SK-N-SH (cell line): ENCODE data around the gene BAHCC1. TPM values are rescaled to one million over a fixed set of nuclear protein-coding genes. Genes with fewer than 3 reads are reported as not detected.
A peak's percentile ranks its signal among the peaks of the same experiment; 100 is the strongest.

Experiments used
- CTCF ChIA-PET: fragments of 300-600, 350-600 bp; formaldehyde crosslinking; extraction: SDS; loops from one replicate; lab custom pipeline; 2021; lab: Yijun Ruan, JAX
- POLR2A ChIA-PET: fragments of 350-600 bp; sonication (Branson Sonifier 250); formaldehyde crosslinking; extraction: SDS; loops from one replicate; lab custom pipeline; 2020; ENCODE audit warnings: antibody characterized with exemption, inconsistent platforms; lab: Yijun Ruan, JAX
- DNase-seq: peaks from one replicate; pipeline ENCODE4 v3.0.0; 2012
- H2AFZ ChIP-seq: fragments of 200-600 bp; sonication (generic); 2 replicates; pipeline ENCODE4 v1.8.1; 2016; ENCODE audit warnings: antibody characterized with exemption, mild to moderate bottlenecking, low read depth
- H3F3A ChIP-seq: fragments of 200-600 bp; sonication (generic); replicated peaks from 2 replicates; pipeline ENCODE3; 2016; ENCODE audit warnings: antibody characterized with exemption, mild to moderate bottlenecking; ENCODE audit not compliant: insufficient read depth
- H3K27ac ChIP-seq, 2 experiments: fragments of 200-500 bp in 1 of 2; fragments of 200-600 bp in 1 of 2; sonication (Bioruptor generic) in 1 of 2; sonication (generic), shearing (Covaris generic) in 1 of 2; 2 replicates each; pipeline versions ENCODE4 v1.5.1 to v1.6.1; 2014 to 2016; ENCODE audit warnings: low read depth in 2 of 2, inconsistent platforms in 1 of 2, low read length in 1 of 2, mild to moderate bottlenecking in 1 of 2, mixed read lengths in 1 of 2
- H3K27me3 ChIP-seq: fragments of 200-600 bp; sonication (generic), shearing (Covaris generic); 2 replicates; pipeline ENCODE4 v1.6.1; 2016; ENCODE audit warnings: mixed run types; ENCODE audit not compliant: insufficient read depth
- H3K36me3 ChIP-seq, 2 experiments: fragments of 200-500 bp in 1 of 2; fragments of 200-600 bp in 1 of 2; sonication (Bioruptor generic) in 1 of 2; sonication (generic) in 1 of 2; replicated peaks in 1 of 2; 2 replicates each; pipeline versions ENCODE3 to v1.5.1; 2014 to 2016; ENCODE audit warnings: low read length in 1 of 2, mild to moderate bottlenecking in 1 of 2; ENCODE audit not compliant: insufficient read depth in 2 of 2, control insufficient read depth in 1 of 2
- H3K4me1 ChIP-seq, 2 experiments: fragments of 200-500 bp in 1 of 2; fragments of 200-600 bp in 1 of 2; sonication (Bioruptor generic) in 1 of 2; sonication (generic), shearing (Covaris generic) in 1 of 2; 2 replicates each; pipeline versions ENCODE4 v1.5.1 to v1.6.1; 2014 to 2016; ENCODE audit warnings: low read depth in 1 of 2, low read length in 1 of 2, mixed run types in 1 of 2; ENCODE audit not compliant: insufficient read depth in 2 of 2, control insufficient read depth in 1 of 2
- H3K4me2 ChIP-seq: fragments of 200-600 bp; sonication (generic), shearing (Covaris generic); 2 replicates; pipeline ENCODE4 v1.6.1; 2017; ENCODE audit warnings: mixed run types
- H3K4me3 ChIP-seq, 2 experiments: fragments of 200-500 bp in 1 of 2; fragments of 200-600 bp in 1 of 2; sonication (Bioruptor generic) in 1 of 2; sonication (generic), shearing (Covaris generic) in 1 of 2; 2 replicates each; pipeline versions ENCODE4 v1.5.1 to v1.8.1; 2014 to 2016; ENCODE audit warnings: low read depth in 2 of 2, inconsistent platforms in 1 of 2, low read length in 1 of 2, mild to moderate bottlenecking in 1 of 2, mixed read lengths in 1 of 2, moderate library complexity in 1 of 2
- H3K79me2 ChIP-seq: fragments of 200-600 bp; sonication (generic); 2 replicates; pipeline ENCODE4 v1.8.1; 2017; ENCODE audit warnings: mild to moderate bottlenecking; ENCODE audit not compliant: insufficient read depth
- H3K9ac ChIP-seq: fragments of 200-600 bp; sonication (generic); 2 replicates; pipeline ENCODE4 v1.6.1; 2017; ENCODE audit warnings: mixed run types
- H3K9me2 ChIP-seq: fragments of 200-600 bp; sonication (generic); 2 replicates; pipeline ENCODE4 v1.6.1; 2017; ENCODE audit warnings: mixed run types
- H3K9me3 ChIP-seq: fragments of 200-600 bp; sonication (generic); 2 replicates; pipeline ENCODE4 v1.6.1; 2017; ENCODE audit warnings: mixed run types, mild to moderate bottlenecking, moderate library complexity
- H4K20me1 ChIP-seq: fragments of 200-600 bp; sonication (generic); 2 replicates; pipeline ENCODE4 v1.6.1; 2017; ENCODE audit warnings: mild to moderate bottlenecking, mixed run types; ENCODE audit not compliant: insufficient read depth
- CTCF ChIP-seq: fragments of 200-600 bp; sonication (generic); IDR thresholded peaks from 2 replicates; pipeline ENCODE4 v1.6.1; 2017; ENCODE audit warnings: antibody characterized with exemption, mild to moderate bottlenecking, moderate library complexity
- ELF1 ChIP-seq: IDR thresholded peaks from 2 replicates; pipeline ENCODE4 v1.4.0; 2012
- FOXJ3 ChIP-seq: sonication (generic); formaldehyde crosslinking; IDR thresholded peaks from 2 replicates; pipeline ENCODE4 v1.5.1; 2020; ENCODE audit warnings: mild to moderate bottlenecking, missing genetic modification reagents
- GABPA ChIP-seq: IDR thresholded peaks from 2 replicates; pipeline ENCODE4 v1.4.0; 2012; ENCODE audit warnings: low read depth, mild to moderate bottlenecking
- MEF2A ChIP-seq: IDR thresholded peaks from 2 replicates; pipeline ENCODE4 v1.4.0; 2012; ENCODE audit warnings: low read depth, borderline replicate concordance
- REST ChIP-seq: IDR thresholded peaks from 2 replicates; pipeline ENCODE4 v1.6.1; 2012; ENCODE audit warnings: mild to moderate bottlenecking, low read depth, low read length, moderate library complexity
- RXRA ChIP-seq: IDR thresholded peaks from 2 replicates; pipeline ENCODE4 v1.4.0; 2012; ENCODE audit warnings: low read depth, mild to moderate bottlenecking, borderline replicate concordance
- TEAD4 ChIP-seq: IDR thresholded peaks from 2 replicates; pipeline ENCODE4 v1.4.0; 2012; ENCODE audit warnings: mild to moderate bottlenecking, borderline replicate concordance; ENCODE audit not compliant: insufficient read depth
- YY1 ChIP-seq: IDR thresholded peaks from 2 replicates; pipeline ENCODE4 v1.4.0; 2012; ENCODE audit warnings: low read depth, mild to moderate bottlenecking
- WGBS: methylation state at CpG from one replicate; pipeline ENCODE4 v1.1.6; 2017; ENCODE audit warnings: low lambda C conversion rate; 5-methylcytosine and 5-hydroxymethylcytosine counted together
- polyA plus RNA-seq, 3 experiments: library from polyadenylated mRNA; depleted of rRNA; stranded (reverse); fragments of >200 nt; gene quantifications; 2 replicates each; pipeline ENCODE4 v1.2.3, GENCODE V29; 2012
- TF ChIP-seq, protein P1 (sequence below): IDR thresholded peaks from 2 replicates; pipeline ENCODE4 v1.4.0; 2012; ENCODE audit warnings: low read depth, borderline replicate concordance

The BAHCC1 gene
- polyA plus RNA-seq, 1 of the 3 experiments (the other 2 are of a cell fraction) = 6.4 TPM

DNA sequence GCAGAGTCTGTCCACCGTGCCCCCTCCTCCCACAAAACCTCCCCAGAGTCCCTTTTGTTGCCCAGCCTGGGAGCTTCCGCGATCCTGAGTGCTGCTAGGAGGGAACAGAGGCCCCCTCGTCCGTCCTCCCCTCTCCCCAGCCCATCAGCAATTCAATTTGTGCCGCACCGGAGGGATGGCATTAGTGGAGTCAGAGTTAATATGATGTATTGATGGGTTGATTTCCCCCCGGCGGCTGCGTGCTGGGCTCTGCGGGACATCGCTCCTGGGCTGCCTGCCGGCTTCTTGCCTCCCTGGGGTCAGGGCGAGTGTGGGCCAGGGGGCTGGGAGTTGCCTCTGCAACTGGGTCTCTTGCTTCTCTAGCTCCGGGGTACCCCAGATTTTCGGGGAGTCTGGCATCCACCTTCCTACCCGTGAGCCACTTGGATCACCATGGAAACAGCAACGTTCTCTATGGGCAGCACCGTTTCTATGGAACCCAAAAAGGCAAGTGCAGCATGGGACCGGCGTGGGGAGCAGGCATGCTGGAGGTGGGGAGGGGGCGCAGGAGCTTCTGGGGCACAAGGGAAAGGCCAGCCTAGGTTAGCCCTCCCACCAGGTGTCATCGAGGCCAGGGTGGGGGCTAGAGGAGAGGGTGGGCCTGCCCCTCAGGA, 42.9 kb downstream of the BAHCC1 start:
- WGBS = 80% methylated on average over 22 of the region's 23 CpGs

More for the DNA sequence above, 42.9 kb downstream of the BAHCC1 start:
- Histone ChIP-seq H3K9me3 (no peaks in the 10 kb centered on the region), H3K4me3 (no peak overlapping the region), H2AFZ (no peak overlapping the region), H3K4me1 (peaks cover 0 to 43% of the 10 kb centered on the region in 2 experiments; a peak in 1 of 4 replicates), H3K9ac (no peak overlapping the region), H4K20me1 (peaks cover 14% of the 10 kb centered on the region), H3K27ac (peak overlapping the region in 1 of 2 experiments; percentile 58; a peak in 1 of 4 replicates), H3K27me3 (no peaks in the 10 kb centered on the region), H3K36me3 (no peaks in the 10 kb centered on the region), H3K4me2 (no peak overlapping the region), H3F3A (no peaks in the 10 kb centered on the region), H3K79me2 (no peaks in the 10 kb centered on the region), H3K9me2 (no peaks in the 10 kb centered on the region)
- POLR2A ChIA-PET = interaction anchor here (1.3 to 1.9 kb wide), 2 partner anchors 42 to 107 kb away, joined by 3 to 14 read pairs; partner anchors contain the start of gene BAHCC1
- peak; percentile 64 for DNase-seq
- CTCF ChIA-PET = interaction anchor here (0.8 to 6.5 kb wide), 9 partner anchors 7 to 184 kb away, joined by 3 to 73 read pairs (median 12); no protein-coding TSS in a partner anchor
- no peak for TF ChIP-seq REST
- TF ChIP-seq, protein P1, sequence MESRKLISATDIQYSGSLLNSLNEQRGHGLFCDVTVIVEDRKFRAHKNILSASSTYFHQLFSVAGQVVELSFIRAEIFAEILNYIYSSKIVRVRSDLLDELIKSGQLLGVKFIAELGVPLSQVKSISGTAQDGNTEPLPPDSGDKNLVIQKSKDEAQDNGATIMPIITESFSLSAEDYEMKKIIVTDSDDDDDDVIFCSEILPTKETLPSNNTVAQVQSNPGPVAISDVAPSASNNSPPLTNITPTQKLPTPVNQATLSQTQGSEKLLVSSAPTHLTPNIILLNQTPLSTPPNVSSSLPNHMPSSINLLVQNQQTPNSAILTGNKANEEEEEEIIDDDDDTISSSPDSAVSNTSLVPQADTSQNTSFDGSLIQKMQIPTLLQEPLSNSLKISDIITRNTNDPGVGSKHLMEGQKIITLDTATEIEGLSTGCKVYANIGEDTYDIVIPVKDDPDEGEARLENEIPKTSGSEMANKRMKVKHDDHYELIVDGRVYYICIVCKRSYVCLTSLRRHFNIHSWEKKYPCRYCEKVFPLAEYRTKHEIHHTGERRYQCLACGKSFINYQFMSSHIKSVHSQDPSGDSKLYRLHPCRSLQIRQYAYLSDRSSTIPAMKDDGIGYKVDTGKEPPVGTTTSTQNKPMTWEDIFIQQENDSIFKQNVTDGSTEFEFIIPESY = no peak
- TF ChIP-seq RXRA = no peak
- TF ChIP-seq TEAD4 = no peak
- no peak for TF ChIP-seq GABPA
- no peak for TF ChIP-seq CTCF
- no peak for TF ChIP-seq FOXJ3 (CRISPR knock-in tag)
- TF ChIP-seq MEF2A = no peak
- TF ChIP-seq ELF1 = no peak
- no peak for TF ChIP-seq YY1
